ENCODE results near the gene PRTFDC1.

The PRTFDC1 gene

DNA sequence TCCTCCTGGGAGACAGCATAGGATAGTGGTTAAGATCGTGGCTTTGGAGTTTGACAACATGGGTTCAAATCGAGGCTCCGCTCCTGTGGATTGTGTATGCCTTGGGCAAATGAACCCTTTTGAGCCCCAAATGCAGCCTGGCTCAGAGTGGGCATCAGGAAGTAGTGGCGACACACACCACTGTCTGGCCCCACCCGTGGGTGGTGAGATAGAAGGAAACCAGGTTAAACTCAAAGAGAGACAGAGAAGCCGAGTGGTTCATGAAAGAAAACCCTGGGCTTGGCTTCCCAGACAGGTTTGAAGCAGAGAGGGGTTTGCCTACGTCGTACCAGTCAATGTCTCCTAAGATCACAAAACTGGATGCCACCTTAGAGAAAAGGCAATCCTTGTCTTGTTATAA lies 57.7 kb downstream of the PRTFDC1 start:
- H3K4me3 ChIP-seq (IDR thresholded peaks at IDR 0.05; ENCODE audit: insufficient read depth, low read depth, low read length) = no peak overlapping the region
- no peaks in the 10 kb centered on the region for H3K27me3 ChIP-seq (ENCODE audit: insufficient read depth, low read depth)
- no peaks in the 10 kb centered on the region for H3K36me3 ChIP-seq (ENCODE audit: insufficient read depth)
- TF ChIP-seq, protein P1, sequence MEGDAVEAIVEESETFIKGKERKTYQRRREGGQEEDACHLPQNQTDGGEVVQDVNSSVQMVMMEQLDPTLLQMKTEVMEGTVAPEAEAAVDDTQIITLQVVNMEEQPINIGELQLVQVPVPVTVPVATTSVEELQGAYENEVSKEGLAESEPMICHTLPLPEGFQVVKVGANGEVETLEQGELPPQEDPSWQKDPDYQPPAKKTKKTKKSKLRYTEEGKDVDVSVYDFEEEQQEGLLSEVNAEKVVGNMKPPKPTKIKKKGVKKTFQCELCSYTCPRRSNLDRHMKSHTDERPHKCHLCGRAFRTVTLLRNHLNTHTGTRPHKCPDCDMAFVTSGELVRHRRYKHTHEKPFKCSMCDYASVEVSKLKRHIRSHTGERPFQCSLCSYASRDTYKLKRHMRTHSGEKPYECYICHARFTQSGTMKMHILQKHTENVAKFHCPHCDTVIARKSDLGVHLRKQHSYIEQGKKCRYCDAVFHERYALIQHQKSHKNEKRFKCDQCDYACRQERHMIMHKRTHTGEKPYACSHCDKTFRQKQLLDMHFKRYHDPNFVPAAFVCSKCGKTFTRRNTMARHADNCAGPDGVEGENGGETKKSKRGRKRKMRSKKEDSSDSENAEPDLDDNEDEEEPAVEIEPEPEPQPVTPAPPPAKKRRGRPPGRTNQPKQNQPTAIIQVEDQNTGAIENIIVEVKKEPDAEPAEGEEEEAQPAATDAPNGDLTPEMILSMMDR (conservative IDR thresholded peaks at IDR 0.05; ENCODE audit: low read depth, low read length) = no peak
- H3K4me2 ChIP-seq = no peak overlapping the region
- H2AFZ ChIP-seq (ENCODE audit: low read depth) = no peak overlapping the region
- no peak overlapping the region for H3K9ac ChIP-seq
- H3K4me1 ChIP-seq (ENCODE audit: low read depth, poor library complexity, severe bottlenecking) = peaks cover 9% of the 10 kb centered on the region
- H3K27ac ChIP-seq = no peak overlapping the region
- no peaks in the 10 kb centered on the region for H4K20me1 ChIP-seq (ENCODE audit: insufficient read depth)
- no peaks in the 10 kb centered on the region for H3K79me2 ChIP-seq (ENCODE audit: insufficient read depth, low read depth)

DNA sequence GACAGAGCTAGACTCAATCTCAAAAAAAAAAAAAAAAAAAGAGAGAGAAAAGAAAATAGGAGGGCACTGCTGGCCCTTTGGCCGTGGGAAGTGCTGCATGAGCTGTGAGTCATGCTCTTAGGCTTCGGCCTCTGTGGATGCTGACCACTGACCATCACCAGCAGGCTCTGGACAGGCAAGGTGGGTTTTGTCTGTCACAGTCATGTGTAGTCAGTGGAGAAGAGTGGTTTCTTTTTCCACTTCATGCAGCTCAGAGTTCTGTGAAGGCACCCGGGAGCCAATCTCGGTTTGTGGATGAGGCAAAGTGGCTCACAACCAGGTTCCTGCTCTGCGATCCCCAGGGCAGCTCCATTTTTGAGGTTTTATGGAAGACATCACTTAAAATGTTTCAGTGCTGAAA lies 58.1 kb downstream of the PRTFDC1 start:
- Histone ChIP-seq H4K20me1 (ENCODE audit: insufficient read depth) (no peaks in the 10 kb centered on the region), H3K36me3 (ENCODE audit: insufficient read depth) (no peaks in the 10 kb centered on the region), H3K4me2 (no peak overlapping the region), H3K27me3 (ENCODE audit: insufficient read depth, low read depth) (no peaks in the 10 kb centered on the region), H2AFZ (ENCODE audit: low read depth) (no peak overlapping the region), H3K4me1 (ENCODE audit: low read depth, poor library complexity, severe bottlenecking) (peaks cover 5% of the 10 kb centered on the region), H3K9ac (no peak overlapping the region), H3K79me2 (ENCODE audit: insufficient read depth, low read depth) (no peaks in the 10 kb centered on the region), H3K4me3 (IDR thresholded peaks at IDR 0.05; ENCODE audit: insufficient read depth, low read depth, low read length) (no peak overlapping the region), H3K27ac (no peak overlapping the region)
- TF ChIP-seq, protein P1 (conservative IDR thresholded peaks at IDR 0.05; ENCODE audit: low read depth, low read length) = no peak

DNA sequence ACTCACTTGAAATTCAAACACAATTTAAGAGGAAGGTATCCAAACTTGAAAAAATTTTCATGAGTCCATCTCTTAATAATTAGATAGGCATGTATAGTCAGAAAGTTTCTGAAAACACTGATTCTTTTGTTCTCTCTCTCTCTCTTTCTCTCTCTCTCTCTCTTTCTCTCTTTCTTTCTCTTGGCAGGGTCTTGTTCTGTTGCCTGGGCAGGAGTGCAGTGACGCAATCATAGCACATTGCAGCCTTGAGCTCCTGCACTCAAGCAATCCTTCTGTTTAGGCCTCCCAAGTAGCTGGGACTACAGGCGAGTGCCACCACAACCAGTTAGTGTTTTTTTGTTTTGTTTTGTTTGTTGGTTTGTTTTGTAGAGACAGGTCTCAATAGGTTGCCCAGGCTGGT lies 59.3 kb downstream of the PRTFDC1 start:
- Histone ChIP-seq H3K36me3 (ENCODE audit: insufficient read depth) (no peaks in the 10 kb centered on the region), H3K4me2 (no peak overlapping the region), H2AFZ (ENCODE audit: low read depth) (no peak overlapping the region), H3K27ac (no peak overlapping the region), H3K4me1 (ENCODE audit: low read depth, poor library complexity, severe bottlenecking) (peaks cover 3% of the 10 kb centered on the region), H3K4me3 (IDR thresholded peaks at IDR 0.05; ENCODE audit: insufficient read depth, low read depth, low read length) (no peak overlapping the region), H3K27me3 (ENCODE audit: insufficient read depth, low read depth) (no peaks in the 10 kb centered on the region), H4K20me1 (ENCODE audit: insufficient read depth) (no peaks in the 10 kb centered on the region), H3K9ac (no peak overlapping the region), H3K79me2 (ENCODE audit: insufficient read depth, low read depth) (no peaks in the 10 kb centered on the region)
- TF ChIP-seq, protein P1 (conservative IDR thresholded peaks at IDR 0.05; ENCODE audit: low read depth, low read length) = no peak

DNA sequence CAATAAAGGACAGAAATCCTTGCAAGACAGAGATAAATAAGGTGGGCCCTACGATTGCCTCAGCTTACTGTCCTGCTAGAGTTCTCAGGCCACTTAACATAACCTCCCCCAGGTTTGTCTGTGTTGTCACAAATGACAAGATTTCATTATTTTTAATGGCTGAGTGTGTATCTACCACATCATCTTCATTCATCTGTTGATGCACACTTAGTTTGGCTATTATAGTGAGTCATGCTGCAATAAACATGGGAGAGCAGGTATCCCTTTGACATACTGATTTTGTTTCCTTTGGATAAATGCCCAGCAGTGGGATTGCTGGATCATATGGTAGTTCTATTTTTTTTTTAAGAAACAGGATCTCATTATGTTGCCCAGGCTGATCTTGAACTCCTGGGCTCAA lies 60.6 kb downstream of the PRTFDC1 start:
- no peaks in the 10 kb centered on the region for H3K4me1 ChIP-seq (ENCODE audit: low read depth, poor library complexity, severe bottlenecking)
- TF ChIP-seq, protein P1 (conservative IDR thresholded peaks at IDR 0.05; ENCODE audit: low read depth, low read length) = no peak
- no peaks in the 10 kb centered on the region for H4K20me1 ChIP-seq (ENCODE audit: insufficient read depth)
- no peak overlapping the region for H3K4me3 ChIP-seq (IDR thresholded peaks at IDR 0.05; ENCODE audit: insufficient read depth, low read depth, low read length)
- no peaks in the 10 kb centered on the region for H3K27me3 ChIP-seq (ENCODE audit: insufficient read depth, low read depth)
- no peak overlapping the region for H3K4me2 ChIP-seq
- no peaks in the 10 kb centered on the region for H3K79me2 ChIP-seq (ENCODE audit: insufficient read depth, low read depth)
- H3K9ac ChIP-seq = no peak overlapping the region
- H2AFZ ChIP-seq (ENCODE audit: low read depth) = no peak overlapping the region
- no peaks in the 10 kb centered on the region for H3K36me3 ChIP-seq (ENCODE audit: insufficient read depth)
- H3K27ac ChIP-seq = no peak overlapping the region

All from KMS-11 (cell line).